ENCODE measurements around the gene C1D.

Gene C1D

GRCh38 chr2:68059784-68060525 lies 2.8 kb downstream of the C1D start:
- DNase-seq (ENCODE audit: insufficient read length, low spot score) (no peak), FAIRE-seq (no peak)

DNA sequence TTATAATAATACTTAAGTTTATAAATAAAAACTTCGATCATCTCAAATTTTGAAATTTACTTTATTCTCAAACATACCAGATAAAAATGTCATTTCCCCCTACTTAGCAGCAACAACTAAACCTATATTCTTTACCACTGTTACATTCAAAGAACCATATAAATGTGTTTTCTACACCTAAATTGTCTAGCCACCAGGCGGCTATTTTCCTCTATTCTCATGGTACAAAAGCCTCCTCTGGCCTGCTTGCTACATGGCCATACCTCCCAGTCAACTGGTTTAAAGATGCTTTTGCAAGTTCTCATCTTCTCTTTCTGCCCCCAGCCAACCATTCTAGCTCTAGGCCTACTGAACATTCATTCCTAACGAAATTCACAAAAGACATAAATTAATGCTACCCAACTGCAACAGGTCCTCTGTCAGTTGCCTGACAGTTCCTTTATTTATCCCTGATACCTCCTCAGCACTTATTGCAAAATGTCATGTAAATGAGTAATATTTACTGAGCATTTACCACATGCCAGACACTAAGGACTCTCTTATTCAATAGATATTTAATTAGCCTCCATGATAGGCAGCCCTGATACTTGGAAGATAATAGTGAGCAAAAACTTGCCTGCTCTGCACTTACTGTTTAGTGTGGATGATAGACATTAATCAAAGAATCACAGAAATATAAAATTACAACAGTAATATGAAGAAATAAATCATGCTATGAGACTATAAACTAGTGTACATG lies 5.0 kb downstream of the C1D start:
- DNase-seq (ENCODE audit: insufficient read length, low spot score) (no peak), FAIRE-seq (no peak)

GRCh38 chr2:68052717-68053422 lies 9.9 kb downstream of the C1D start:
- no peak for FAIRE-seq
- no peak for DNase-seq (ENCODE audit: insufficient read length, low spot score)

DNA sequence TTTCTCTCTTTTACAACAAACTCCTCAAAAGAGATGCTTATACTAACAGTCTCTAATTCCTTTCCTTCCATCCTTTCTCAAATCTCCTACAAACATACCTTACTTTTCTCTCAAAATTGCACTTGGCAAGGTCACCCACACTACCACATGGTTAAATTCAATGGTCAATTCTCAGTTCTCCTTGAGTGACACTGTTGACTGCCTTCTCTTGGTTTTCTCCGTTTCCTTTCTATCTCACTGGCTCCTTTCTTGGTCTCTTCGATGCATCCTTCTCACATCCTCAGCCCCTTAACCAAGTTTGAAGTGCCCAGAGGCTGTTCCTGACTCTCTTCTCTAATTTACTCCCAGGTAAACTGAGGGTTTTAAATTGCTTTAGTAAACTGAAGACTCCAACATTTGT lies 12.5 kb downstream of the C1D start:
- DNase-seq (ENCODE audit: insufficient read length, low spot score), result no peak
- no peak for FAIRE-seq

DNA sequence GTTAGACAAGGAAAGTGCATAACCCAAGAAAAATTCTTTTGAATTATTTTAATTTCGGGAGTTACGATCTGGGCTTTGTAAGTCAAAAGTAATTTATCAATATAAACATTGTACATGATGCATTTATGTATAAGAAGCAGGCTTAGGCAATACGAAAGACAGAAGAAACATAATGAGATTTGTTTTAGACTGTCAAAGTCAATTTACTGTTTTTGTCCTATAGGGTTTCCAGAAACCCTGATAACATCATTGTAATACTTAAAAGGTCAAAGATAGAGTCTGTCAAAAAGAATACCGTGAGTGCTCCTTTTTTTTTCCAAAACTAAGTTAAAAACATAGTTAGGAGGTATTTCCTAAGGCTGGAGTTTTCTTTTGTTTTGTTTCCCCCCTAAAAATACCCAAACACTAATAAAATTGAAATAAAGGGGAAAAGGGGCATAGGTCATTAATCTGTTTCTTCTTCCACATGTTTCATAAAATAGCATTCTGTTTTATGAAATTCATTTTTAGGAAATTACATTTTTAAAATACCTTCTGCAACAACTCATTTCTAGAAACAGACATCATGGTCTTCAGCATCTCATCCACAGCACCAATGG lies 16.1 kb downstream of the C1D start:
- FAIRE-seq (no peak), DNase-seq (ENCODE audit: insufficient read length, low spot score) (no peak)

DNA sequence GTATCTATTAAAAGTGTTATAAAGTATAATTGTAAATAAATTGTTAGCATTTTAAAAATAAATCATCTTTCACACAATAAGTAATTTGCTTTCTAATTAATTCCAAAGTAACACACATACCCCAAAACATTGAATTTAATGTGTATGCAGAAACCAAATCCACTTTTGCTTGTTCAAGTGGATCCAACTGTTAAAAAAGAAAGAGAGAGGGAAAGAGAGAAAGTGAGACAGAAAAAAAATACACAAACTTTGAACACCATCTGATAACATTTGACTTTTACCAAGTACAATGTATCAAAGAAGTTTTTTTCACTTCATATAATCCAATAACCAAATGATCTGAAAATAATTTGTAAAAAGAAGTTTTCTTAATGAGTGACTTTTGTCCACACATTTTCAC lies 16.6 kb downstream of the C1D start:
- no peak for FAIRE-seq
- DNase-seq (ENCODE audit: insufficient read length, low spot score), result no peak

GRCh38 chr2:68045342-68045741 lies 17.5 kb downstream of the C1D start:
- FAIRE-seq, result no peak

DNA sequence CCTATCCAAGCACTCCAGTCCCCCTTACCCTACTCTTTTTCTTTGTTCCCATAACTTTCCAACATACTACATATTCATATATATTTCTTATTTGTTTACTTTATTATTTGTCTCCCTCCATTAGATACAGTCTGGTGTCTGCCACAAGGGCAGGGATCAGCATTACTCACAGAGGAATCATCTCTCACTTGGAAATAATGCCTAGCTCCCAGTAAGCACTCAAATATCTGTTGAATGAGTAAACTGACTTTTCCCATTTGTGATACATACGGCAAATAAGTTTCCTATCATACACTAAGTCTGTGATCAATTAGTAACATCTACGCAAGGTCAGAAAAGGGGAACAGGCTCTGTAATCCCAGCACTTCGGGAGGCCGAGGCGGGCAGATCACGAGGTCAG lies 18.7 kb downstream of the C1D start:
- FAIRE-seq (peak; percentile 64), DNase-seq (ENCODE audit: insufficient read length, low spot score) (peak; percentile 52)

More at GRCh38 chr2:68045342-68045741, 17.5 kb downstream of the C1D start:
- peak; percentile 59 for DNase-seq (ENCODE audit: insufficient read length, low spot score)

DNA sequence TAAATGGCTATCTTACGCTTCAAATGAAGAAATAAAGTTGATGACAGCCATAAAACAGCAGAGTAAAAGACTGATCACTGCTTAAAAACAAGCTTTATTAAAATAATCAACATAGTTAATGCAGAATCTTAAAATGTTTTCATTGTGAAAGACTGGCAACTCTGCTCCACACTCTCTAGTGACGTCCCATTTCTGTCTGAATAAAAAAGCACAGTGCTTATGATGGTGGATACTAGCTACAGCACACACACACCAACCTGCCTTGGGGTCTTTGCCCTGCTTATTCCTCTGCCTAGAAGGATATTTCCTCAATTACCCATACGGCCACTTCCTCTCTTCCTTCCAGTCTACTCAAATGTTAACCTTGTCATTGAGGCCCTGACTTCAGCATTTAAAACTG lies 19.1 kb downstream of the C1D start:
- DNase-seq (ENCODE audit: insufficient read length, low spot score) (no peak), FAIRE-seq (no peak)

DNA sequence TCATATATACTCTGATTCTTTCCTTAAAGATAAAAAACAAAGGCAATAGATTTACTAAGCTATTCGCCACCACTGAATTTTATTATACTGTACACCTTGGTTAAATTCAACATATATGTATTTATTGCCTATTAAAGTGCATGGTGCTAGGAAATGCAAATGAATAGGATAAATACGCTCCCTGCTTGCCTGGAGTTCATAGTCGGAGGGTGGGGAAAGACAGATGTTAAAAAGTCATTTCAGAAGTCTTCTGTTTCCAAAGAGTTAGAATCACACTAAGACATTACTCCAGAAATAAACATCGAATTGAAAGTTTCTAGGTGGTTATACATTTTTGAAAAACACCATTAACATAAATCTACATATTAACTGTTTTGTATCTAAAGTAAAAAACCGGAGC lies 19.8 kb downstream of the C1D start:
- FAIRE-seq, result no peak
- no peak for DNase-seq (ENCODE audit: insufficient read length, low spot score)

GRCh38 chr2:68041704-68042245 lies 21.0 kb downstream of the C1D start:
- FAIRE-seq (no peak), DNase-seq (ENCODE audit: insufficient read length, low spot score) (no peak)

GRCh38 chr2:68040078-68040477 lies 22.7 kb downstream of the C1D start:
- DNase-seq (ENCODE audit: insufficient read length, low spot score) (no peak), FAIRE-seq (no peak)

GRCh38 chr2:68039317-68039716 lies 23.5 kb downstream of the C1D start:
- FAIRE-seq (no peak), DNase-seq (ENCODE audit: insufficient read length, low spot score) (no peak)

- DNase-seq (ENCODE audit: insufficient read length, low spot score) (no peak), FAIRE-seq (peak; percentile 51)
These were observed 30.1 kb downstream of the C1D start for GRCh38 chr2:68032702-68033101.

GRCh38 chr2:68031542-68032160 lies 31.2 kb downstream of the C1D start:
- FAIRE-seq, result no peak
- DNase-seq (ENCODE audit: insufficient read length, low spot score), result peak; percentile 53

DNA sequence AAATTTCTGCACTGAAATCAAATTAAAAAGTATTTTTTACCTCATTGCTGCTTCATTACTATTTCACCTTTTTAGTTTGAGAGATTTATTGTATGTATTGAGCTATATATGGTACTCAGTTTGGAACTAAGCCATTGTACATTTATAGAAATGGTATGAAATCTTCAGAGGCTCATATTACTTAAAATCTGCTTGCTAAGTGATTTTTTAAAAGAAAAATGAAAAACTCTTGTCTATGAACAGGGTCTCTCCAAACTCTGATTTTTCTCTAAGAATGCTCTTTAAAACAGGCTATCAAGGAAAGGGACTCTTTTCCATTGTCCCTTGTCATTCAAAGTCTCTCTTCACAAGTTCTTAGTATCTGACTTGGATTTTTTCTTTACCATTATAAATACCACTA lies 31.8 kb downstream of the C1D start:
- DNase-seq (ENCODE audit: insufficient read length, low spot score) (no peak), FAIRE-seq (no peak)

DNA sequence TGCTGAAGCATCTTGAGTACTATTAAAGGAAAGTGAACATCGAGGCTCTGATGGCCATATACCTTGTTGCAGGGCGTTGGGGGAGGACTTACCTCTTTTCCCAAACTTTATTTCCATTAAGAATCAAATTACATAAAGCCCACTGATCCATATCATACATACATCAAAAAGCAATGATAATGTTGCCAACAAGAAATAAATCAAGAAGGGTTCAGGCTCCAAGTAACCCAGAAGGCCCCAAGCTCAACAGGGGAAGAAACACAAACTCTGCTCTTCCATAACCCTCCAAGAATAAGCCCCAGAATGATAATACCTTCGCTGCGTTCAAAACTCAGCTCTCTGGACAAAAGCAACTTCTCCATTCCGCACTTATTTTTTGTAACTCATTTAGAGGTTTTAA lies 32.3 kb downstream of the C1D start:
- FAIRE-seq (no peak), DNase-seq (ENCODE audit: insufficient read length, low spot score) (no peak)

GRCh38 chr2:68027959-68028358 lies 34.8 kb downstream of the C1D start:
- DNase-seq (ENCODE audit: insufficient read length, low spot score) (peak; percentile 48), FAIRE-seq (peak; percentile 26)

- DNase-seq (ENCODE audit: insufficient read length, low spot score) (no peak), FAIRE-seq (peak; percentile 54)
These were observed 38.4 kb downstream of the C1D start for GRCh38 chr2:68024450-68024849.

DNA sequence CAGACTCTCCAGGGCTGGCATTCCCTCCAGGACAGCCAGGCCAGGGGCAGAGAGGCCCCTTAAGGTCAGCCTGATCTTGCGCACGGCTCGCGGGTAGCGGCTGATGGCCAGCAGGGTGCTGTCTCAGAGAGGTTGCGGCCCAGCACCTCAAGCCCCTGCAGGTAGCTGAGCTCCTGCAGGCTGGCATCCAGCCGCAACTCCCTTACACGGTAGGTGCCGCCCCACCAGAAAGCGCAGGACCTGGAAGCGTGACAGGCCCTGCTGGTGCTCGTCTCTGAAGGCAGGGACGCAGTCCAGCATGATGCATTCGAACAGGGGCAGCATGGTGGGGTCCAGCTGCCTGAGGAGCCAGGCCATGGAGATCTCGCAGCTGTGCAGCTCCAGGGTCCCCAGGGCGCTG lies 38.9 kb downstream of the C1D start:
- FAIRE-seq, result no peak
- no peak for DNase-seq (ENCODE audit: insufficient read length, low spot score)

GRCh38 chr2:68018727-68019126 lies 44.1 kb downstream of the C1D start:
- DNase-seq (ENCODE audit: insufficient read length, low spot score), result no peak
- FAIRE-seq, result no peak
